HG02623 (cell line): ENCODE measurements around the gene TNFRSF1B.

ENCODE experiments used
- ATAC-seq: cut with Tn5 transposase; IDR thresholded peaks from one replicate; pipeline ENCODE4 v1.9.1; 2021; ENCODE audit warnings: moderate library complexity; ENCODE audit not compliant: unreplicated experiment

TNFRSF1B gene

DNA sequence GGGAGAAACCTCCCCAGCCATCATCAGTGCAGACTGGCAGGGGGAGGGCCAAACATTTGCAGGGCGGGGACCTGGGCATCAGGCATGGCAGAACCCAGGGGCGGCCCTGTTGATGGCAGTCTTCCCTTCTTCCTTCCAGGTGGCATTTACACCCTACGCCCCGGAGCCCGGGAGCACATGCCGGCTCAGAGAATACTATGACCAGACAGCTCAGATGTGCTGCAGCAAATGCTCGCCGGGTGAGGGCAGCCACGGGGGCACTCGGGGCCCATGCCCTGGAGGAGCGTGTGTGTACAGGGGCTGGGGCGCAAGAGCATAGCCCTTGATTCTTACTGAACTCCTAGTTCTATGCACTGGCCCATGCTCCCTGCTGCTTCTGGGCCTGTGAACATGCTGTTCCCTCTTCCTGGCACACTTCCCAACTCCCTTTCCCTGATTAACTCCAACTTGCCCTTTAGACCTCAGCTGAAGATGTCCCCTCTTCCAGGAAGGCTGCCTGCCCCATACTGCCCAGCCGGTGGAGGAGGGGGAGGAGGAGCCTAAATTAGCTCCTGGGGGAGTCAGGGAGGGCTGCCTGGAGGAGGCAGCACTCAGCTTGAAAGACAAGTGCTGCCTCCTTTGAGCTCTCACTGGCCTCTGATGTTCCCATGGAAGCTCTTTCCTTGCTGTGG, 22.0 kb downstream of the TNFRSF1B start:
- no peak for ATAC-seq

DNA sequence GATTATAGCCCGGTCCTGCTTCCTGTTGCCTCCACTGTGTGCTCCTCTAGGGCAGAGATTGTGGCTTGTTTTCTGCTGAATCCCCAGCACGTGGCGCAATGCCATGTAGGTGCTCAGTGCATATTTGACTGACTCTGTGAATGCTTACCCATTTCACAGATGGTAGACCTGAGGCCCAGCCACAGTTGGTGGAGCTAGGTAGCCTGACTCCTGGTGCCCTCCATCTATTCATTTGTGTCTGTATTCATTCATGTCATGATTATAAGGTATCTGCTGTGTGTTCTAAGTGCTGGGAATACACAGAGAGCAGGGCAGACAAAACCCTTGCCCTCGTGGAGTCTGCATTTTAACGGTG, 22.5 kb downstream of the TNFRSF1B start:
- no peak for ATAC-seq

DNA sequence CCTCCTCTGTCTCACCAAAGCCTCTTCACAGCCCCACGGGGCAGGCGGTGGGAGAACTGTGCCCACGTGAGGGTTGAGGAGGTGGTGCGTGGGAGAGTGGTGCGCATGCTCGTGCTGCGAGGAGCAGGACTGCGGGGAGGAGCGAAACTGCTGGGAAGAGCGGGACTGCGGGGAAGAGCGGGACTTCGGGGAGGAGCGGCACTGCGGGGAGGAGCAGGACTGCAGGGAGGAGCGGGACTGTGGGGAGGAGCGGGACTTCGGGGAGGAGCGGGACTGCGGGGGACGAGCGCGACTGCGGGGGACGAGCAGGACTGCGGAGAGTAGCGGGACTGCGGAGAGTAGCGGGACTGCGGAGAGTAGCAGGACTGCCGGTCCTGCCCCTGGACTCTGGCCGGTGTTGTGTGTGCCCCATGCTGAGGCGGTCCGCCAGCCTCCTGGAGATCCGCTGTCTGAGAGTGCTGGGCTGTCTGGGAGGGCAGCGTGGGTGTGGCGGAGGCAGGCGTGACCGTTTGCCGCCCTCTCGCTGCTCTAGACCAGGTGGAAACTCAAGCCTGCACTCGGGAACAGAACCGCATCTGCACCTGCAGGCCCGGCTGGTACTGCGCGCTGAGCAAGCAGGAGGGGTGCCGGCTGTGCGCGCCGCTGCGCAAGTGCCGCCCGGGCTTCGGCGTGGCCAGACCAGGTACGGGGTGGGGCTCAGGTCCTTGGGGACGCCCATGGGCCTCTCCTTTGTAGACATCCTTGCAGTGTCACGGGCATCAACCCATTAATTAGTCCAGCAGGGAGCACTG, 24.6 kb downstream of the TNFRSF1B start:
- no peak for ATAC-seq

DNA sequence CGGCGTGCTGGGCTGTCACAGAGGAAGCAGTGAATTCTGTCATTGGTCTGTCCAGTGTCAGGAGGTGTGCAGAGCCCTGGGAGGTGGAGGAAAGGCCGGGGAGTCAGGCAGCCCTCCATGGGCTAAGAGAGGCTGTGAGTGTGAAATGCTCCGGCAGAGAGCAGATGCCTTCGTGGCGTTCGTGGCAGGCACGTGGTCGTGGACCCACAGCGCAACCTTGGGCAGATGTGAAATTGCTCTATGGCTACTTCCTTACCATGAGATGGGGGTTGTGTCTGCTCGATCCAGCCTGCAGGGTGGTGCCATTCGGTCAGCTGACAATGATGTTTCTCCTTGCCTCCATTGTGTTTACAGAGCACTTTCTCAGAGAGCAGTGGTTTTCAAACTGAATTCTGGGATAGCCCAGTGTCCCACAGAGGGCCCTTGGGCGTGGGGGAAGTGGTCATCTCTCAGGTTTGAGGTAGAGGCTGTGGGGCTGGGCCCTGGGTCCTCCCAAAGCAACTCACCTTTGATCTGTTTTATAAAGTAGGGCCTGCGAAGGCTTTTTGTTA, 27.9 kb downstream of the TNFRSF1B start:
- ATAC-seq = no peak

DNA sequence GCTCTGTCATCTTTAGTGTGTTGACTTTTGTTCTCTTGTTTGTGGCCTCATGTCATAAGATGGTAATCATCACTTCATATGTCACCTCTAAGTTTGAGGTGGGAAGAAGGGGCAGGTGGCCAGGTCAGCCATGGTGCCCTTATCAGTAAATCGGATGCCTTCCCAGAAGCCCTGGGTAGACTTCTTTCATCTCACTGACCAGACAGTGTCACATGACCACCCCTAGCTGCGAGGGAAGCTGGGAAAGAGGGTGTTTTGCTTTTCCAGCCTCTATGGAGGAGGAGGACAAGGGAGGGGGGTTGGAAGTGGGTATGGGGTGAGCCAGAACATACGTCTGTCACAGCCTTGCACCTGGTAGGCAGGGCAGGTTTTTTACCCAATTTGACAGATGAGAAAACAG, 28.6 kb downstream of the TNFRSF1B start:
- no peak for ATAC-seq

DNA sequence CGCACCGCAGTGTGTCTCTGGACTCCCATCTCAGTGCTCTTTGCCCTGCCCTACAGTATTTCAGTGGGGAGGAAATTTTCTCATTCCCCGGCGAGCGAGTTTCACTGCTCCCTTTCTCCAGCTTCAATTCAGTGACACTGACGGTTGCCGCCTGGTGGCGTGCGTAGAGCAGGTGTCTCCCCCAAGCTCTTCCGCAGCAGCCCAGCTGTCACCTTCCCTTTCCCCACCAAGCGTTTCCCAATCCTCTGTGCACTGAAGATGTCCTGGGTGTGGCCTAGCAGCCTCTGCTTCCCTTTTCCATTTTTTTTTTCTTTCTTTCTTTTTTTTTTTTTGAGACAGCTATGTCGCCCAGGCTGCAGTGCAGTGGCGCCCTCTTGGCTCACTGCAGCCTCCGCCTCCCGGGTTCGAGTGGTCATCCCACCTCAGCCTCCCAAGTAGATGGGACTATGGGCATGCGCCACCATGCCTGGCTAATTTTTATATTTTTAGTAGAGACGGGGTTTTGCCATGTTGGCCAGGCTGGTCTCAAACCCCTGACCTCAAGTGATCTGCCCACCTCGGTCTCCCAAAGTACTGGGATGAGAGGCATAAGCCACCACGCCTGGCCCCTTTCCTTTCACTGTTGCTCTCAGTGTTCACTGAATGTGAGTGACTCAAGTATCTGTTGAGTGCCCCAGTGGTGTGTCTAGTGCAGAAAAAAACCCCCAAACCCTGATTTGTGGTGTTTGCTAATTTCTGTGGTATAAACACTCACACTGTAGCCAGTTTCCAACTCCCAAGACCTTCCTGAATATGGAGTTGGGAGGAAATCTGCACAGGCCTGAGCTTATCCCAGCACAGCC, 30.1 kb downstream of the TNFRSF1B start:
- no peak for ATAC-seq

DNA sequence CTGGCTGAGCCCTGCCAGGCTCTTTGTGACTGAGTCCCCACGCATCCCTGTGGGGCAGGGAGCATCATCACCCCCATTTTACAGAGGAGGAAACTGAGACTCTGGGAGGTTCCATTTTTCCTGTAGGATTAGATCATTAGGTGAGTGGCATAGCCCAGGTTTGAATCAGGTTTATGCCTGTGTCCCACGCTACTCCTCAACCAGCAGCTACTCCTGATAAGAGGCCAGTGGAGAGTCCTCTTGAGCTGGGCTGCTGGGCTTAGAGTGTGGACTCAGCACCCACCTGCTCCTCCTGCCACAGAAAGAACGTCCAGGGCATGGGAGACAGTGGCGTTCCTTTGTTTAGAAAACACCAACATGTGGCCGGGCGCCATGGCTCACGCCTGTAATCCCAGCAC, 30.7 kb downstream of the TNFRSF1B start:
- ATAC-seq = no peak

DNA sequence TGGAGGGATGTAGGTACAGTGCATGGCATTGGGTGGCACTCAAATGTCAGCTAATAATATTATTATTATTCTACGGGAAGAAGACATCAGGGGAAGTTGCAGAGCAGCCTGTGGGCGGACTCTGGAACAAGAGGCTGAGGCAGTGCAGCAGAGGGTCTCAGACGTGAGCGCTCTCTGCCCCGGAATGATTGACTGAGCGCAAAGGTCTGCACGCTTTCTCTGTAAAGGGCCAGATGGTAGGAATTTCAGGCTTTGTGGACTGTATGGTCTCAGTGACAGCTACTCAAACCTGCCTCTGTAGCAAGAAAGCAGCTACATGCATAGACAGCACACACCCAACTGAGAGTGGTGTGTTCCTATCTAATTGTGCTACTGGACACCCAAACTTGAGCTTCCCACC, 33.4 kb downstream of the TNFRSF1B start:
- ATAC-seq = no peak

DNA sequence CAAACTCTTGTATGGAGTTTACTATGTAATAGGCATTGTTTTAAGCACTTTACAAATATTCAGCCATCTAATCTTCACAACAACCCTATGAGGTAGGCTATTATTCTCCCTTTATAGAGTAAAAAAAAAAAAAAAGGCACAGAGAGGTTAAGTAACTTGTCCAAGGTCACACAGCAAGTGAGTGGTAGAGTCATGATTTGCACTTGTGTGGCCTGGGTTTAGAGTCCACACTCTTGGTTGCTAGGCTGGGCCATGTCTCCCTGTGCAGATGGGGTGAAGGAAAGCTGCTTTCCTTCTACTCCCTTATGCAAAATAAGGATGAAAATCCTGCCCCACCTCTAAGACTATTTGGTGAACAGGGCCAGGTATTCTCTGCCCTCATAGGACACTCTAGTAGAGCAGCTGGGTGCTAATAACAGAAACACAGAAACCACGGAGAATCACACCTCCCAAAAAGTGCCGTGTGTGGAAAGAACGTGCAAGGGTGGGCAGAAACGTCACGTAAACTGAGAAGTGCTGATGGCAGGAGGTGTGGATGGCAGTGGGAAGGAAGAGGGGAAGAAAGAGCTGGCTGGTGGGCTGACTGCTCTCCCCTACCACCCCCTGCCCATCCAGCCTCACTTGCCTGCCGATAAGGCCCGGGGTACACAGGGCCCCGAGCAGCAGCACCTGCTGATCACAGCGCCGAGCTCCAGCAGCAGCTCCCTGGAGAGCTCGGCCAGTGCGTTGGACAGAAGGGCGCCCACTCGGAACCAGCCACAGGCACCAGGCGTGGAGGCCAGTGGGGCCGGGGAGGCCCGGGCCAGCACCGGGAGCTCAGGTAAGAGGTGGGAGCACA, 34.8 kb downstream of the TNFRSF1B start:
- no peak for ATAC-seq

DNA sequence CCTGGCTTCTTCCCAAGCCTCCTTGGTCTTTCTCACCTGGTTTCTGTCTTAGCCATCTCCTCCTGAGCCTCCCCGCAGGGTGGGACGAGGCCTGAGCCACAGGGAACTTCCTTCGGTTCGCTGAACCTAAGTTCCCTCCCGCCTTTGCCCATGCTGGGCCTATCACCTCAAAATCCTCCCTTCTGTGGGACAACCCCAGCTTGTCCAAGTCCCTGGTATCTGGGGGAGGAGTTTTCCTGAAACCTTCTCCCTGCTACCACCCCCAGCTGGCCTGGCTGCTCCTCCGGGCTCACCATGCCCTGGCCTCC, 35.4 kb downstream of the TNFRSF1B start:
- no peak for ATAC-seq

DNA sequence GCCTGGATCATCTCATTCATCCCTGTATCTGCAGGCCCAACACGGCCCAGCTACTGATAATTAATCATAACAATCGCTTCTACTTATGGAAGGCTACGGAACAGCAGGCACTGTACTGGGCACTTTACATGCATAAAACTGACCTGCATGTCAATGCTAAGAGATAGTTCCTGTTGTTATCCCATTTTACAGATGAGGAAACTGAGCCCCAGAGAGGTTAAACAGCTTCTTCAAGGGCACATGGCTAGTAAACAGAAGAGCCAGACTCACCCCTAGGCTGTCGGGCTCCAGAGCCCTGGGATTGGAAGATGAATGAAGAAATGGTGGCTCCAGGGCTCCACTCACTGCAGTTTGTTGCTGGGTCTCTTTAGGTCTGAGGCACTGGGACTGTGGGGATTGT, 35.8 kb downstream of the TNFRSF1B start:
- no peak for ATAC-seq

DNA sequence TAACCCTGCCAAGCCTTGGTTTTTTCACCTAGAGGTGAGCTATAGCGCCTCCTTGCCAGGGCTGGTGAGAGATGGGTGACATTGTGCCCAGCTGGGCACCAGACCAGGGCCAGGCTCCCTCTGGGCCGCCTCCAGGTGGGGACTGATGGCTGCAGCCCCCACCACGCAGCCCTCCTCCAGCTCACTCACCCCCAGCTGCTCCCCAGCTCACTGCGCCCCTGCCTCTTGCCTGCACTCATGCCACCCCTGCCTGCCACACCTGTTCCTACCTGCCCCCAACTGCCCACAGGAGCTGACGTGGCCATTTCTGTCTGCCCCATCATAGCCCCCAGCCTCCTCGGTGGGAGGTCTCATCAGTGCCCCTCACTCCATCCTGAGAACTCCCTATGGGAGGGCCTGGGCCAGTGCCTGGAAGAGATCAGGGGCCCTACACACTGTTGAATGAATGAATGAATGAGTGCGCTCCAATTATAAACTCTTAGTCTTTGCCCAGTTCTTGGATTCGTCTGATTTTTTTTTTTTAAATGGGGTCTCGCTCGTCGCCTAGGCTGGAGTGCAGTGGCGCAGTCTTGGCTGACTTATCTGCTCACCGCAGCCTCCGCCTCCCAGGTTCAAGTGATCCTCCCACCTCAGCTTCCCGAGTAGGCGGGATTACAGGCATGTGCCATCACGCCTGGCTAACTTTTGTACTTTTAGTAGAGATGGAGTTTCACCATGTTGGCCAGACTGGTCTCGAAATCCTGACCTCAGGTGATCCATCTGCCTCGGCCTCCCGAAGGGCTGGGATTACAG, 36.6 kb downstream of the TNFRSF1B start:
- ATAC-seq = no peak

DNA sequence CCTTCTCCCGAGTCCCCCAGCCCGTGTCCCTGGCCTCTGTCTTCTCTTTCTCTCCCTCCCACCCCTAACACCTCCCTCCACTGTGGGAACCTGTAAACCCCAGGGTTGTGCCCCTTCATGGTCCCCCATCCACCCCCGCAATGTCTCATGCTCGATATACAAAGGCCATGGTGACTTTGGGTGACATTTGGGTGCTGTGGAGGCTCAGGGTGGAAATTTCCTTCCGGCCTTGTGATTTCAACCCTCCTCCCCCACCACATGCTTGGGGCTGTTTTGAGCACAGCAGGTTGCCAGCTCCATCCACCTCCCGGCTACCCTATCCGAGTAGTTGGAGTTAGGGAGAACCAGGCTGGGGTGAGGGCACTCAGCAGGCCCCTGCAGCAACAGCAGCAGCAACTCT, 37.3 kb downstream of the TNFRSF1B start:
- ATAC-seq = no peak

DNA sequence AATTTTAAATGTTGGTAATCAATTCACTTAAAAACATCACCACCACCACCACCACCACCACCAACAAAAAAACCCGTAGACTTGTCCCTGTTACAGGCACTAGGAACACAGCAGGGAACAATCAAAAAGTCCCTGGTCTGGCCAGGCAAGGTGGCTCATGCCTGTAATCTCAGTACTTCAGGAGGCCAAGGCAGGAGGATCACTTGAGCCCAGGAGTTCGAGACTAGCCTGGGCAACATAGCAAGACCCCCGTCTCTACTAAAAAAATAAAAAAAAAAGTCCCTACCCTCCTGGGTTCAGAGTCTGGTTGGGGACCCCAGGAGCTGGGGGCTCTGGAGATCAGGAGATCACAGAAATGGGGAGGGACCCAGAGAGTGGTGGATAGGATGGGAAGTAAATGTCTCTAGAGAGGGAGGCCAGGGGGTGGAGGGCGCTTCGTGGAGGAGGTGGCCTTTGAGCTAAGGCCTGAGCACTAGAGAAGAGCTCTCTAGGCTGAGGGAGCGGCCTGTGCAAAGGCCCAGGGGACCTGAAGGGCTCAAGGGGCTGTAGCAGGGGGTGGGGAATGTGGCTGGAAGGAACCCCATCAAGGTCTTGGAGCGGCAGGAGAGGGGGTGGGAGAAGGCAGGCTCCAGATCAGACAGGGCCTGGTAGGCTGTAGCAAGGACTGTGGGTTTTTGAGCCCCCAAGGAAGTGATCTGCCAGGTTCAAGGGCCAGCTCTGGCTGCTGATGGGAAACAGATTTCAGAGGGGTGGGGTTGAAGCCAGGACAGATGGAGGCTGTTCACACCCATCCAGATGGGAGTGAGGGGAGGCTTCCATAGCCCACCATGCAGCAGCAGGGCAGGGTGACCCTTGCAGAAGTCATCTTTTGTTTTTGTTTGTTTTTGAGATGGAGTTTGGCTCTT, 38.2 kb downstream of the TNFRSF1B start:
- ATAC-seq = no peak

DNA sequence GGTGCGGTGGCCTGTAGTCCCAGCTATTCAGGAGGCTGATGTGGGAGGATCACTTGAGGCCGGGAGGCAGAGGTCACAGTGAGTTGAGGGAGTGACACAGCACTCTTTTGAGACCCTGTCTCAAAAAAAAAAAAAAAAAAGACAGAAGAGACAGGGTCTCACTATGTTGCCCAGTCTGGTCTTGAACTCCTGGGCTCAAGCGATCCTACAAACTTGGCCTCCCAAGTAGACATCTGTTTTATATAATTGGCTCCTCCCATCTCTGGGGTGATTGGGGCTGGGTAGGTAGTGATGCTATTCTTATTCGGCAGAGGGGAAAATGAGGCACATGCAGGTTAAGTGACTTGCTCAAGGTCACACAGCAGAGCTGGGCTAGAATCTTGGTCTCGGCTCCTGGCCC, 39.4 kb downstream of the TNFRSF1B start:
- no peak for ATAC-seq

DNA sequence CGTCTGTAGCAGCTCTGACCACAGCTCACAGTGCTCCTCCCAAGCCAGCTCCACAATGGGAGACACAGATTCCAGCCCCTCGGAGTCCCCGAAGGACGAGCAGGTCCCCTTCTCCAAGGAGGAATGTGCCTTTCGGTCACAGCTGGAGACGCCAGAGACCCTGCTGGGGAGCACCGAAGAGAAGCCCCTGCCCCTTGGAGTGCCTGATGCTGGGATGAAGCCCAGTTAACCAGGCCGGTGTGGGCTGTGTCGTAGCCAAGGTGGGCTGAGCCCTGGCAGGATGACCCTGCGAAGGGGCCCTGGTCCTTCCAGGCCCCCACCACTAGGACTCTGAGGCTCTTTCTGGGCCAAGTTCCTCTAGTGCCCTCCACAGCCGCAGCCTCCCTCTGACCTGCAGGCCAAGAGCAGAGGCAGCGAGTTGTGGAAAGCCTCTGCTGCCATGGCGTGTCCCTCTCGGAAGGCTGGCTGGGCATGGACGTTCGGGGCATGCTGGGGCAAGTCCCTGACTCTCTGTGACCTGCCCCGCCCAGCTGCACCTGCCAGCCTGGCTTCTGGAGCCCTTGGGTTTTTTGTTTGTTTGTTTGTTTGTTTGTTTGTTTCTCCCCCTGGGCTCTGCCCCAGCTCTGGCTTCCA, 40.1 kb downstream of the TNFRSF1B start:
- ATAC-seq = no peak

DNA sequence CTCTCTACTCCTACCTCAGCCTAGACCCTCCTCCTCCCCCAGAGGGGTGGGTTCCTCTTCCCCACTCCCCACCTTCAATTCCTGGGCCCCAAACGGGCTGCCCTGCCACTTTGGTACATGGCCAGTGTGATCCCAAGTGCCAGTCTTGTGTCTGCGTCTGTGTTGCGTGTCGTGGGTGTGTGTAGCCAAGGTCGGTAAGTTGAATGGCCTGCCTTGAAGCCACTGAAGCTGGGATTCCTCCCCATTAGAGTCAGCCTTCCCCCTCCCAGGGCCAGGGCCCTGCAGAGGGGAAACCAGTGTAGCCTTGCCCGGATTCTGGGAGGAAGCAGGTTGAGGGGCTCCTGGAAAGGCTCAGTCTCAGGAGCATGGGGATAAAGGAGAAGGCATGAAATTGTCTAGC, 41.5 kb downstream of the TNFRSF1B start:
- no peak for ATAC-seq

DNA sequence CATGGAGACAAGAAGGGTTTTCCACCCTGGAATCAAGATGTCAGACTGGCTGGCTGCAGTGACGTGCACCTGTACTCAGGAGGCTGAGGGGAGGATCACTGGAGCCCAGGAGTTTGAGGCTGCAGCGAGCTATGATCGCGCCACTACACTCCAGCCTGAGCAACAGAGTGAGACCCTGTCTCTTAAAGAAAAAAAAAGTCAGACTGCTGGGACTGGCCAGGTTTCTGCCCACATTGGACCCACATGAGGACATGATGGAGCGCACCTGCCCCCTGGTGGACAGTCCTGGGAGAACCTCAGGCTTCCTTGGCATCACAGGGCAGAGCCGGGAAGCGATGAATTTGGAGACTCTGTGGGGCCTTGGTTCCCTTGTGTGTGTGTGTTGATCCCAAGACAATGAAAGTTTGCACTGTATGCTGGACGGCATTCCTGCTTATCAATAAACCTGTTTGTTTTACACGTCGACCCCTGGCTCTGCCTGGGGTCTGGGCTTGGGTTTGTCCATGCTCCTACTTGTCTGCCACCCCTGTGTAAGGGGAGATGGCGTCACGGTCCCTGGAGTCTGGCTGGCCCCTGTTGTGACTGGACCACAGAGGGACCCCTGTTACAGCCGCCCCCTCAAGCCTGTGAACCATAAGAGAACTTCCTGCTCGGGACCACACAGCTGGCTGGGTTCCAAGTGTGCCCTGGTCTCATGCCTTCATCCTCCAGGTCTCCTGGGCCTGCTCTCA, 42.1 kb downstream of the TNFRSF1B start:
- no peak for ATAC-seq
